ENCODE measurements around the gene SMU1.

DNA sequence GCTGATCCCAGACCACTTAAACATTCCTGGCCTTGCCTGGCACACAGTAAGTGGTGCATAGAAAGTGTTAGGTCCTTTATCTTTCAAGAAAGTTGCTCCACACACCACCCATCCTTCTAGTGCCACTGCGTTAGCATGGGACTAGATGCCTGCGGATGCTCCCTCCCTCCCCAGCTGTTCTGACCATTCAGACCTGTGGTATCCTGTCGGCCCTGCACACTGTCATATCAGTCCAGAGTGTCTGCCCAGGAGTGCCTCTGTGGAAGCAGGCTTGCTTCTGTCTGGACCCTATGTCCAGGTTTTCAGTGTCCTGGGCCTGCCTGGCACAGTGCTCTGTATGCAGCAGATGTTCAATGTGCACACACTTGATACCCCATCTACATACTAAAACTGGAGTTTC, 38.3 kb upstream of the SMU1 start:
- TF ChIP-seq, protein P1, sequence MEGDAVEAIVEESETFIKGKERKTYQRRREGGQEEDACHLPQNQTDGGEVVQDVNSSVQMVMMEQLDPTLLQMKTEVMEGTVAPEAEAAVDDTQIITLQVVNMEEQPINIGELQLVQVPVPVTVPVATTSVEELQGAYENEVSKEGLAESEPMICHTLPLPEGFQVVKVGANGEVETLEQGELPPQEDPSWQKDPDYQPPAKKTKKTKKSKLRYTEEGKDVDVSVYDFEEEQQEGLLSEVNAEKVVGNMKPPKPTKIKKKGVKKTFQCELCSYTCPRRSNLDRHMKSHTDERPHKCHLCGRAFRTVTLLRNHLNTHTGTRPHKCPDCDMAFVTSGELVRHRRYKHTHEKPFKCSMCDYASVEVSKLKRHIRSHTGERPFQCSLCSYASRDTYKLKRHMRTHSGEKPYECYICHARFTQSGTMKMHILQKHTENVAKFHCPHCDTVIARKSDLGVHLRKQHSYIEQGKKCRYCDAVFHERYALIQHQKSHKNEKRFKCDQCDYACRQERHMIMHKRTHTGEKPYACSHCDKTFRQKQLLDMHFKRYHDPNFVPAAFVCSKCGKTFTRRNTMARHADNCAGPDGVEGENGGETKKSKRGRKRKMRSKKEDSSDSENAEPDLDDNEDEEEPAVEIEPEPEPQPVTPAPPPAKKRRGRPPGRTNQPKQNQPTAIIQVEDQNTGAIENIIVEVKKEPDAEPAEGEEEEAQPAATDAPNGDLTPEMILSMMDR (conservative IDR thresholded peaks at IDR 0.05 in 1 of 2, IDR thresholded peaks at IDR 0.05 in 1 of 2; ENCODE audit: low read depth in 1 of 2, low read length in 2 of 2): no peak
- TF ChIP-seq EZH2 (IDR thresholded peaks at IDR 0.05; ENCODE audit: low read length, missing control alignments): no peak
